ENCODE results near the gene TMA7.

Gene TMA7

GRCh38 chr3:48423883-48424695 is 16.0 kb upstream of the TMA7 start:
- no peak for DNase-seq

GRCh38 chr3:48425281-48425812 is 14.7 kb upstream of the TMA7 start:
- DNase-seq: no peak

- no peak for DNase-seq
Observed at GRCh38 chr3:48426401-48426909, 13.6 kb upstream of the TMA7 start.

GRCh38 chr3:48426944-48427629 is 13.0 kb upstream of the TMA7 start:
- DNase-seq: no peak

- no peak for DNase-seq
Observed at GRCh38 chr3:48427630-48427962, 12.5 kb upstream of the TMA7 start.

- no peak for DNase-seq
Observed at GRCh38 chr3:48428088-48428571, 11.9 kb upstream of the TMA7 start.

- peak; percentile 19 for DNase-seq
Observed at GRCh38 chr3:48428572-48429316, 11.3 kb upstream of the TMA7 start.

GRCh38 chr3:48429317-48429959 is 10.6 kb upstream of the TMA7 start:
- no peak for DNase-seq

- peak; percentile 31 for DNase-seq
Observed at GRCh38 chr3:48429960-48430707, 9.9 kb upstream of the TMA7 start, which contains the start of gene PLXNB1. TSS of gene PLXNB1 (minus strand) at chr3:48430086. CDS start at chr3:48424611, 5,475 bp downstream.

GRCh38 chr3:48430708-48431101 is 9.4 kb upstream of the TMA7 start:
- DNase-seq: no peak

- no peak for DNase-seq
Observed at GRCh38 chr3:48431224-48432029, 8.6 kb upstream of the TMA7 start.

- no peak for DNase-seq
Observed at GRCh38 chr3:48432411-48433371, 7.4 kb upstream of the TMA7 start.

GRCh38 chr3:48433472-48434118 is 6.5 kb upstream of the TMA7 start:
- DNase-seq: no peak

GRCh38 chr3:48434591-48435222 is 5.3 kb upstream of the TMA7 start:
- DNase-seq: no peak

- no peak for DNase-seq
Observed at GRCh38 chr3:48435223-48435595, 4.8 kb upstream of the TMA7 start.

- peak; percentile 46 for DNase-seq
Observed at GRCh38 chr3:48435774-48436476, 4.1 kb upstream of the TMA7 start.

- DNase-seq: no peak
Observed at GRCh38 chr3:48436477-48436787, 3.6 kb upstream of the TMA7 start.

GRCh38 chr3:48436855-48437254 is 3.2 kb upstream of the TMA7 start:
- no peak for DNase-seq
